ENCODE results near the gene HP. TPM values are rescaled to one million over a fixed set of nuclear protein-coding genes. Genes with fewer than 3 reads are reported as not detected.
"Not testable (repeated sequence)": the region's sequence is repeated elsewhere in the genome, so short reads cannot be mapped to it uniquely, and the experiment has no call there.

Gene HP
- total and polyA plus RNA-seq, 8 donors: 0.08 to 43.5 (median 1.3) TPM

DNA sequence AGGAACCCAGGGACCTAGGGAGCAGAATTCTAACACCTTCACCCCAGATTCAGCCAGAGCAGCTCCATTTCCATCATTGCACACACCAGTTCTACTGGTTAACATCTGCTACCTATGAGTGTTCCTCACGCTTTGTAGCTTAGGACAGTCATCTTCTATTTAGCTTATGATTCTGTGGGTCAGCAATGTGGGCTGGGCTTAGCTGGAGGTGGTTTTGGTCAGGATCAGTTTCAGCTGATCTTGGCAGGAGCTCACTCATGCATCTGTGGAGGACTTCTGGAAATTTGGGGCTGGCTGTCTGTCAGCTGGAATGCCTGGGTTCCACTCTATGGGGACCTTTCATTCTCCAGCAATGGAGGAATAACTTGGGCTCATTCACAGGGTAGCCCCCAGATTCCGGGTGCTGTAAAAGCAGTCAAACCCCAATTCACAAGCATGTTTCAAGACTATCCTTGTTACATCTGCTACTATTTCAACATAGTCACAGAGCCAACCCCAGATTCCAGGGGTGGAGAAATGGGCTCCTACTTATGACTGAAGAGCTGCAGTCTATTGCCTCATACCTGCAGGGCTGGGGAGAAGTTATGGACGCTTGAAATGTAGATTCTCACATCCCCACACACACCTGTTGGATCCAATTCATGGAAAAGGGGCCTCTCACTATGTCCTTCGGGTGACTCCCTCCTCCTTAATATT, 3.4 kb upstream of the HP start:
- DNase-seq: no peak
- ATAC-seq: peak in 1 of 4 donors; percentile 67
- TF ChIP-seq, protein P1, sequence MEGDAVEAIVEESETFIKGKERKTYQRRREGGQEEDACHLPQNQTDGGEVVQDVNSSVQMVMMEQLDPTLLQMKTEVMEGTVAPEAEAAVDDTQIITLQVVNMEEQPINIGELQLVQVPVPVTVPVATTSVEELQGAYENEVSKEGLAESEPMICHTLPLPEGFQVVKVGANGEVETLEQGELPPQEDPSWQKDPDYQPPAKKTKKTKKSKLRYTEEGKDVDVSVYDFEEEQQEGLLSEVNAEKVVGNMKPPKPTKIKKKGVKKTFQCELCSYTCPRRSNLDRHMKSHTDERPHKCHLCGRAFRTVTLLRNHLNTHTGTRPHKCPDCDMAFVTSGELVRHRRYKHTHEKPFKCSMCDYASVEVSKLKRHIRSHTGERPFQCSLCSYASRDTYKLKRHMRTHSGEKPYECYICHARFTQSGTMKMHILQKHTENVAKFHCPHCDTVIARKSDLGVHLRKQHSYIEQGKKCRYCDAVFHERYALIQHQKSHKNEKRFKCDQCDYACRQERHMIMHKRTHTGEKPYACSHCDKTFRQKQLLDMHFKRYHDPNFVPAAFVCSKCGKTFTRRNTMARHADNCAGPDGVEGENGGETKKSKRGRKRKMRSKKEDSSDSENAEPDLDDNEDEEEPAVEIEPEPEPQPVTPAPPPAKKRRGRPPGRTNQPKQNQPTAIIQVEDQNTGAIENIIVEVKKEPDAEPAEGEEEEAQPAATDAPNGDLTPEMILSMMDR (IDR thresholded peaks at IDR 0.05): no peak
- Histone ChIP-seq H3K36me3 (no peaks in the 10 kb centered on the region), H3K27me3 (no peaks in the 10 kb centered on the region), H3K4me1 (no peaks in the 10 kb centered on the region), H3K9me3 (no peaks in the 10 kb centered on the region), H3K27ac (no peak overlapping the region), H3K4me3 (no peak overlapping the region)
- no peak for FAIRE-seq
- WGBS, 2 donors: 81 to 82% methylated on average over 4 of the region's 4 CpGs
- intact Hi-C loops (cut with DNase I): no loop called here

DNA sequence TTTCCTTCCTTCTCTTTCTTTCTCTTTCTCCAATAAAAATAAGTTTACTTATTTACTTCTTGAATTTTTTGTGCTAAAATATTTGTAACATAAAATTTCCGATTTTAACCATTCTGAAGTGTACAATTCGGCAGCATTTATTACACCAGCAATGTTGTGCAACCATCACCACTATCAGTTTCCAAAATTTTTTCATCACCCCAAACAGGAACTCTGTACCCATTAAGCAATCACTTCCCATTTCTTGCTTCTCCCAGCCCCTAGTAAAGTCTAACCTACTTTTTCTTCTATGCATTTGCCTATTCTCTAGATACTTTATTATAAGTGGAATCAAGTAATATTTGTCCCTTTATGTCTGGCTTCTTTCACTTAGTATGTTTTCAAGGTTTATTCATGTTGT, 2.5 kb upstream of the HP start:
- Histone ChIP-seq H3K9me3 (no peaks in the 10 kb centered on the region), H3K27me3 (no peaks in the 10 kb centered on the region), H3K4me1 (no peaks in the 10 kb centered on the region), H3K27ac (no peak overlapping the region), H3K4me3 (no peak overlapping the region), H3K36me3 (no peaks in the 10 kb centered on the region)
- FAIRE-seq (no peak), DNase-seq (no peak), ATAC-seq (peak in 1 of 4 donors; percentile 64)
- intact Hi-C loops (cut with DNase I): no loop called here
- TF ChIP-seq, protein P1 (IDR thresholded peaks at IDR 0.05): no peak
- 87 to 95% methylated on average over 2 of the region's 2 CpGs for WGBS, 2 donors

- 89 to 92% methylated on average over 4 of the region's 4 CpGs for WGBS, 2 donors
- Histone ChIP-seq H3K27me3 (no peaks in the 10 kb centered on the region), H3K4me1 (no peaks in the 10 kb centered on the region), H3K27ac (no peak overlapping the region), H3K4me3 (no peak overlapping the region), H3K9me3 (no peaks in the 10 kb centered on the region), H3K36me3 (no peaks in the 10 kb centered on the region)
- TF ChIP-seq, protein P1 (IDR thresholded peaks at IDR 0.05): no peak
- DNase-seq: no peak
- FAIRE-seq: no peak
- ATAC-seq: no peak
- intact Hi-C loops (cut with DNase I): no loop called here
Measured at GRCh38 chr16:72055911-72056310, 1.6 kb downstream of the HP start.

DNA sequence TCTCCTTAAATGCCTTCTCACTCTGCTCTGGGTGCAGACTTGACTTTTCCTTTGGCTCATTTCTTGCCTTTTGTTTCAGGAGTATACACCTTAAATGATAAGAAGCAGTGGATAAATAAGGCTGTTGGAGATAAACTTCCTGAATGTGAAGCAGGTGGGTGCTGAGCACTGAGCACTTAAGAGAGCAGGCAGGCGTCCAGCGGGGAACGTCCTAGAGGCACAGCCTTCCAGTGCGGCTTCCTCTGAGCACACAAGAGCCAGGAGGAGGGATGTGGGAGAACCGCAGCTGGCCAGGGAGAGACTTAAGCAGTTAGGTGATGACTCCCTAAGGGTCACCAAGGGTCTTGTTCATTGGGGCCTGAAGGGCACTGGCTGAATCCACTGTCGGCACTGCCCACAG, 3.0 kb downstream of the HP start:
- H3K9me3 ChIP-seq; H3K27ac ChIP-seq; H3K4me1 ChIP-seq; H3K36me3 ChIP-seq; H3K4me3 ChIP-seq; H3K27me3 ChIP-seq; FAIRE-seq; DNase-seq; intact Hi-C loops (cut with DNase I): not testable (repeated sequence)
- WGBS, 2 donors: 36 to 47% methylated on average over 1 to 2 of the region's 6 CpGs
- peak in 3 of 4 donors; percentile 35 to 80 (median 59) for ATAC-seq

DNA sequence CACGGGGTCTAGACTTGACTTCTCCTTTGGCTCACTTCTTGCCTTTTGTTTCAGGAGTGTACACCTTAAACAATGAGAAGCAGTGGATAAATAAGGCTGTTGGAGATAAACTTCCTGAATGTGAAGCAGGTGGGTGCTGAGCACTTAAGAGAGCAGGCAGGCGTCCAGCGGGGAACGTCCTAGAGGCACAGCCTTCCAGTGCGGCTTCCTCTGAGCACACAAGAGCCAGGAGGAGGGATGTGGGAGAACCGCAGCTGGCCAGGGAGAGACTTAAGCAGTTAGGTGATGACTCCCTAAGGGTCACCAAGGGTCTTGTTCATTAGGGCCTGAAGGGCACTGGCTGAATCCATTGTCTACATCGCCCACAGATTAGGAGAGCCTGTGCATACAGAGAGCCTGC, 4.8 kb downstream of the HP start:
- intact Hi-C loops (cut with DNase I); H3K4me3 ChIP-seq; DNase-seq; H3K36me3 ChIP-seq; H3K4me1 ChIP-seq; H3K27ac ChIP-seq; FAIRE-seq; H3K27me3 ChIP-seq; H3K9me3 ChIP-seq: not testable (repeated sequence)
- 72 to 84% methylated on average over 6 to 7 of the region's 7 CpGs for WGBS, 2 donors
- peak in 2 of 4 donors; percentile 35 to 58 for ATAC-seq

DNA sequence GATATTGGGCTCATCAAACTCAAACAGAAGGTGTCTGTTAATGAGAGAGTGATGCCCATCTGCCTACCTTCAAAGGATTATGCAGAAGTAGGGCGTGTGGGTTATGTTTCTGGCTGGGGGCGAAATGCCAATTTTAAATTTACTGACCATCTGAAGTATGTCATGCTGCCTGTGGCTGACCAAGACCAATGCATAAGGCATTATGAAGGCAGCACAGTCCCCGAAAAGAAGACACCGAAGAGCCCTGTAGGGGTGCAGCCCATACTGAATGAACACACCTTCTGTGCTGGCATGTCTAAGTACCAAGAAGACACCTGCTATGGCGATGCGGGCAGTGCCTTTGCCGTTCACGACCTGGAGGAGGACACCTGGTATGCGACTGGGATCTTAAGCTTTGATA, 6.1 kb downstream of the HP start:
- H3K9me3 ChIP-seq: no peaks in the 10 kb centered on the region
- intact Hi-C loops (cut with DNase I): no loop called here
- no peaks in the 10 kb centered on the region for H3K4me1 ChIP-seq
- H3K27ac ChIP-seq: no peak overlapping the region
- FAIRE-seq (no peak), ATAC-seq (no peak), DNase-seq (no peak)
- TF ChIP-seq, protein P1 (IDR thresholded peaks at IDR 0.05): no peak
- no peaks in the 10 kb centered on the region for H3K36me3 ChIP-seq
- no peak overlapping the region for H3K4me3 ChIP-seq
- H3K27me3 ChIP-seq: no peaks in the 10 kb centered on the region
- 88 to 93% methylated on average over 9 of the region's 9 CpGs for WGBS, 2 donors
